ENCODE results near the gene TRIM32. TPM values are rescaled to one million over a fixed set of nuclear protein-coding genes. Genes with fewer than 3 reads are reported as not detected.
"Not testable (repeated sequence)": the region's sequence is repeated elsewhere in the genome, so short reads cannot be mapped to it uniquely, and the experiment has no call there.

The TRIM32 gene
- total RNA-seq, 1 donor from 2014 or later = 33.7 TPM

DNA sequence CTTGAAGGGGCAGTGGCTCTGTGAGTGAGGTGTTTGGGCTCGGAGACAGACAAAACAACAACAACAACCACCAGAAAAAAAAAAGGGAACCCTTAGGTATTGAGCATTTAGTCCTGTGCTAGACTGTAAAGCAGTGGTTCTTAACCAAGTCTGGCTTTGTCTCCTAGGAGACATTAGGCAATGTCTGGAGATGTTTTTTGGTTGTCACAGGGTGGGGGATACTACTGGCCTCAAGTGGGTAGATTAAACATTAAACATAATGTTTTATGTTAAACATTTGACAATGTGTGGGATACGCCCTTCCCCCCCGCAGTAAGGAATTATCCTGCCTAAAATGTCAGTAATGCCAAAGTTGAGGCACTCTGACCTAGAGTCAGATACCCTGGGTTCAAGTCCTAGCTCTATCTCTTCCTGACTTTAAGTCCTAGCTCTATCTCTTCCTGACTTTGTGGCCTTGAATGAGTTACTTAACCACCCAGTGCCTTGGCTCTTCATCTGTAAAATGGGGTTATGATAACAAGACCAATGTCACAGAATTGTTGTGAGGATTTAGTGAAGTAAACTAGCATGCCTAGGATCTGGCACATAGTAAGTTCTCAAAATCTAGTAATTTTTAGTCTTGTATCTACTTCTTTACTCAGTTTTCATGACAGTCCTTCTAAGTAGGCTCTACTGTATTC lies 1.8 kb downstream of the TRIM32 start:
- Mint-ChIP-seq H3K9me3 (ENCODE audit: unreplicated experiment) (no peaks in the 10 kb centered on the region), H3K36me3 (ENCODE audit: low read depth, unreplicated experiment) (no peaks in the 10 kb centered on the region), H3K27ac (ENCODE audit: unreplicated experiment) (no peak overlapping the region), H3K4me3 (ENCODE audit: unreplicated experiment) (peak overlapping the region; percentile 91), H3K27me3 (ENCODE audit: low read depth, unreplicated experiment) (no peaks in the 10 kb centered on the region), H3K4me1 (ENCODE audit: low read depth, unreplicated experiment) (peaks cover 64% of the 10 kb centered on the region)
- Histone ChIP-seq H3K9me3 (ENCODE audit: insufficient read depth, low read depth, low read length) (no peaks in the 10 kb centered on the region), H4K20me1 (ENCODE audit: insufficient read depth, low read length) (peaks cover 56% of the 10 kb centered on the region), H3K4me3 (ENCODE audit: insufficient read depth, low read depth, low read length) (peak overlapping the region; percentile 87), H3K27ac (ENCODE audit: low read depth, low read length) (no peak overlapping the region), H3K4me2 (ENCODE audit: low read length) (peak overlapping the region; percentile 100), H3K9ac (ENCODE audit: low read length) (no peak overlapping the region), H3K4me1 (ENCODE audit: insufficient read depth, low read length) (peaks cover 41% of the 10 kb centered on the region), H3K36me3 (ENCODE audit: insufficient read depth, low read length) (no peaks in the 10 kb centered on the region), H3K27me3 (ENCODE audit: insufficient read depth, low read length) (no peaks in the 10 kb centered on the region), H2AFZ (ENCODE audit: low read depth, low read length) (no peak overlapping the region), H3K79me2 (ENCODE audit: insufficient read depth, low read length) (peaks cover 76% of the 10 kb centered on the region)
- no peak for DNase-seq (ENCODE audit: low read depth)
- TF ChIP-seq CTCF (IDR thresholded peaks at IDR 0.05; ENCODE audit: insufficient read depth, low read depth, low read length) (no peak), EZH2 (IDR thresholded peaks at IDR 0.05; ENCODE audit: insufficient read depth, low read length) (no peak)
- FAIRE-seq = no peak

- Mint-ChIP-seq H3K4me3 (ENCODE audit: unreplicated experiment) (peak overlapping the region; percentile 91), H3K27me3 (ENCODE audit: low read depth, unreplicated experiment) (no peaks in the 10 kb centered on the region), H3K9me3 (ENCODE audit: unreplicated experiment) (no peaks in the 10 kb centered on the region), H3K27ac (ENCODE audit: unreplicated experiment) (peak overlapping the region; percentile 80), H3K4me1 (ENCODE audit: low read depth, unreplicated experiment) (peaks cover 64% of the 10 kb centered on the region), H3K36me3 (ENCODE audit: low read depth, unreplicated experiment) (no peaks in the 10 kb centered on the region)
- H3K4me3 ChIP-seq (ENCODE audit: insufficient read depth, low read depth, low read length) = no peak overlapping the region
- peaks cover 80% of the 10 kb centered on the region for H3K79me2 ChIP-seq (ENCODE audit: insufficient read depth, low read length)
- H3K27me3 ChIP-seq (ENCODE audit: insufficient read depth, low read length) = no peaks in the 10 kb centered on the region
- peaks cover 58% of the 10 kb centered on the region for H4K20me1 ChIP-seq (ENCODE audit: insufficient read depth, low read length)
- no peak overlapping the region for H2AFZ ChIP-seq (ENCODE audit: low read depth, low read length)
- H3K4me2 ChIP-seq (ENCODE audit: low read length) = peak overlapping the region; percentile 100
- DNase-seq (ENCODE audit: low read depth) (no peak), FAIRE-seq (no peak)
- no peaks in the 10 kb centered on the region for H3K9me3 ChIP-seq (ENCODE audit: insufficient read depth, low read depth, low read length)
- no peak overlapping the region for H3K9ac ChIP-seq (ENCODE audit: low read length)
- TF ChIP-seq CTCF (IDR thresholded peaks at IDR 0.05; ENCODE audit: insufficient read depth, low read depth, low read length) (no peak), EZH2 (IDR thresholded peaks at IDR 0.05; ENCODE audit: insufficient read depth, low read length) (no peak)
- H3K36me3 ChIP-seq (ENCODE audit: insufficient read depth, low read length) = no peaks in the 10 kb centered on the region
- H3K27ac ChIP-seq (ENCODE audit: low read depth, low read length) = no peak overlapping the region
- peaks cover 42% of the 10 kb centered on the region for H3K4me1 ChIP-seq (ENCODE audit: insufficient read depth, low read length)
Observed at GRCh38 chr9:116689486-116690032, 2.5 kb downstream of the TRIM32 start.

DNA sequence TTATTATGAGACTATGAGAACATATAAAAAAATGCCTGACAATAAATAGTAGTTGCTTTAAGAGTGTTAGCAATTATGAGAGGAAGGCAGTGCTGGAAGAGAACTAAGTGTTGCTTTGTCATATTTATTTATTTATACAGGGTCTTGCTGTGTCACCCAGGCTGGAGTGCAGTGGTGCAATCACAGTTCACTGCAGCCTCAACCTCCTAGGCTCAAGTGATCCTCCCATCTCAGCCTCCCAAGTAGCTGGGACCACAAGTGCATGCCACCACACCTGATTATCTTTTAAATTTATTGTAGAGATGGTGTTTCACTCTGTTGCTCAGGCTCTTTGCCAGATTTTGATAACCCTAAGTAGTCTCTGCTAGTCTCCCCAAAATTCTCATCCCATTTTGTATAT lies 3.7 kb downstream of the TRIM32 start:
- peaks cover 42% of the 10 kb centered on the region for H3K4me1 ChIP-seq (ENCODE audit: insufficient read depth, low read length)
- not testable (repeated sequence) for DNase-seq (ENCODE audit: low read depth); H3K9ac ChIP-seq (ENCODE audit: low read length); H3K9me3 Mint-ChIP-seq (ENCODE audit: unreplicated experiment); H3K27me3 ChIP-seq (ENCODE audit: insufficient read depth, low read length); H3K4me3 ChIP-seq (ENCODE audit: insufficient read depth, low read depth, low read length); H3K36me3 ChIP-seq (ENCODE audit: insufficient read depth, low read length); H3K9me3 ChIP-seq (ENCODE audit: insufficient read depth, low read depth, low read length); H3K27ac ChIP-seq (ENCODE audit: low read depth, low read length); H2AFZ ChIP-seq (ENCODE audit: low read depth, low read length); H3K4me2 ChIP-seq (ENCODE audit: low read length); FAIRE-seq; H3K27ac Mint-ChIP-seq (ENCODE audit: unreplicated experiment); H3K27me3 Mint-ChIP-seq (ENCODE audit: low read depth, unreplicated experiment); H3K4me3 Mint-ChIP-seq (ENCODE audit: unreplicated experiment); H3K36me3 Mint-ChIP-seq (ENCODE audit: low read depth, unreplicated experiment)
- peaks cover 58% of the 10 kb centered on the region for H3K4me1 Mint-ChIP-seq (ENCODE audit: low read depth, unreplicated experiment)
- H3K79me2 ChIP-seq (ENCODE audit: insufficient read depth, low read length) = peaks cover 93% of the 10 kb centered on the region
- peaks cover 58% of the 10 kb centered on the region for H4K20me1 ChIP-seq (ENCODE audit: insufficient read depth, low read length)

All from astrocyte (in vitro differentiated cells and primary cell).